GM12801 (cell line): ENCODE measurements around the gene GOLGA3.

Source experiments
- CTCF ChIP-seq: IDR thresholded peaks from one replicate; pipeline ENCODE4 v1.5.1; 2011; ENCODE audit warnings: control low read depth; ENCODE audit not compliant: insufficient read length; ENCODE audit errors: extremely low read depth

The GOLGA3 gene

GRCh38 chr12:132784580-132784979, 44.1 kb downstream of the GOLGA3 start:
- TF ChIP-seq CTCF, result no peak

- TF ChIP-seq CTCF, result no peak
Observed at GRCh38 chr12:132783917-132784531, 44.6 kb downstream of the GOLGA3 start.

GRCh38 chr12:132781938-132782337, 46.7 kb downstream of the GOLGA3 start:
- TF ChIP-seq CTCF, result no peak

- no peak for TF ChIP-seq CTCF
Observed at GRCh38 chr12:132779781-132780353, 48.8 kb downstream of the GOLGA3 start.

GRCh38 chr12:132777614-132778013, 51.1 kb downstream of the GOLGA3 start:
- no peak for TF ChIP-seq CTCF

- TF ChIP-seq CTCF, result no peak
Observed at GRCh38 chr12:132776816-132777568, 51.7 kb downstream of the GOLGA3 start.

- no peak for TF ChIP-seq CTCF
Observed at GRCh38 chr12:132775502-132776229, 53.0 kb downstream of the GOLGA3 start.
